Ammon's horn (tissue), 1 donor: ENCODE results near the gene MARK2.

Experiments used
- DNase-seq: peaks from one replicate; pipeline ENCODE4 v3.0.0-alpha.2; 2016; ENCODE audit warnings: low spot score

Gene MARK2

DNA sequence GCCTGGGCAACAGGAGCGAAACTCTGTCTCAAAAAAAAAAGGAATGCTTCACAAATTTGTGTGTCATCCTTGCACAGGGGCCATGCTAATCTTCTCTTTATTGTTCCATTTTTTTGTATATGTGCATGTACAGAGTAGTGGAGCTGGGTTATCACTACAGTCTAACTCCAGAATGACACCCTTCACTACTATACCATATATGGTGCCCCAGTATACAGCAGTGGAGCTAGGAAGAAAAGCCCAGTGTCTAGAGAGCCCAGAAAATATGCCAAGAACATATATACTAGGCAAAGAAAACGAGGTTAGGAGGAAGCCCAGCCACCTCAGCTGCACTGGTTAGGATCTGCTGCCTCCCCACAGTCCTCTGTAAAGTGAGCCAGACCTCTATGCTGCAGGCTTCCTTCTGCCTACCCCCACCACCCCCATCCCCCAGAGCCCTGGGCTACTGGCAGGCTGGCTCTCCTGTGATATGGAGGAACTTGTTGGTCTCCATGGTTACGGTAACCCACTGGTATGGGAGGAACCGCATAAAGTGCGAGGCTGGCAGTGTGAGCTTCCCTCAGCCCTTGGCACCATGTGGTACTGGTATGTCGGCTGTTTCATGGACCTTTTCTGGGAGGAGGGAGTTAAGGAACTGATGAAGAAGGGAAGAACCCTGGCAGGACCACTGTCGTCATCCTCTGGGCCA lies 43.8 kb downstream of the MARK2 start:
- peak; percentile 75 for DNase-seq

DNA sequence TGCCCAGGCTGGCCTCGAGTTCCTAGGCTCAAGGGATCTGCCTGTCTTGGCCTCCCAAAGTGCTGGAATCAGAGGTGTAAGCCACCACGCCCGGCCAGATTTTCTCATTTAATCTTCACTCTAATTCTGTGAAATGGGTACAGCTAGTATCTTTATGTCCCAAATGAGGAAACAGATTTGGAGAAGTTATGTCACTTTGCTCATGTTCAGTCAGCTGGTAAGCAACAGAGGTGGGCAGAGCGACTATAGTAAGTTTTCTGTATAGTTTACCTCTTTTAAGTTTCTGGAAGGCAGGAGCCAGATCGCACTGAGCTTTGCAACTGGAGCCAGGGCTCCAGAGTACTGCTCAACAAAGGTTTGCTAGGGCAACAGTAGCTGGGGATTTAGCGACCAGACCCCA lies 44.9 kb downstream of the MARK2 start:
- DNase-seq, result no peak

DNA sequence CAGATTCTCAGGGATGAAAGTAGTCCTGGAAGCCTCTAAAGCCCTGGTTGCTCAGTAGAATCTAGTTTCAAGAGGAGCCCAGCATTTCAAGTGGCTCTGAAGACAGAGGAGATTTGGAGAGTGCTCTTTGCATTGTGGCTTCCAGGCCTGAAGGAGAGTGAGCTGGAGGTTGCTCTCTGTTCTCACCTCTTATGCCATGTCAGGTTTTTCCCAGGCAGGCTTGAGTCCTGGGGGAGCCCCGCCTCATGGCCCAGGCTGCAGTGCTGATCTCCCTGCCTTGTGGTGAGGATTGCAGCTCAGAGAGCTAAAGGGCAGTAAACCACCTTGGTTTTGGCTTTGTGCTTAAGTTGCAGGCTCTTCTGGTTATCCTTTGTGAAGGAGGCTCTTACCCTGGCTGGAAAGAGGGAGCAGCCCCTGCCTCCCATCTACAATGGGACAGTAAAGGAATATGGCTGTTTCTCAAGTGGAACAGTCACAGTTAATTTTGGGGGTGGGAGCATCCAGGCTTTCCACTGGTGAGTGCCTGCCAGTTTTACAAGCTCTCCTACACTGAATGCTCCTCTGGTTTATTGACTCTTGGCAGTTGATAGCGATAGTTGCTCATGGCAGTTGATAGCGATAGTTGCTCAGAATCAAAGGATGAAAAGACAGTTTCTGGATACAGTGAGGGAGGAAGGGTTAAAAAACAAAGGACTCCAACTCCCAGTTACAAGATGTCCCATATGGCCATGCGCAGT lies 45.5 kb downstream of the MARK2 start:
- DNase-seq, result no peak

DNA sequence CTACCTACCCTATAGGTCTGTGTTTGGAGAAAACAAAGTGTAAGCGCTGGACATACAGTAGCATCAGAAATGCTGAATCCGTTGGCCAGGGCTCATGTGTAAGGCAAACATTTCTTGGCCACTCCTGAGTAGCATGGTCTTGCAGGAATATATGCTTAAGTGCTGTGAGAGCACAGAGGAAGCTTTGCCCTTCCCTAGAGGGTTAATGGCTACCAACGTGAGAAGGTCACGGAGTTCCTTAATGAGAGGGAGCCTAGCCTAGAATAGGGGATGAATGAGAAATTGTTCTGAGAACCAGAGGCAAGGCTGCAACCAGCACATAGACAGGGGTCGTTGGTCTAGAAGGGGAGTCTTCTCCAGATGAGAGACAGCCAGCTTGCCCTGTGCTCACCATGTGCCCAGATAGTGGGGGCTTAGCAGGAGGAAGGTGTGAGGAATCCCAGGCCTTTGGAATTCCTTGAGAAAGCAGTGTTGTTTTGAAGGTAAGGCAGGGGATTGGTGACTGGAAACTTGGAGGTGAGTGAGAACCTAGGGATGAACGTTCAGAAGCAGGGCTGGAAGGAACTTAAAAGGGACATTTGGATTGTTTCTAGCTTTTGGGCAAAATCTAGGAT lies 48.6 kb downstream of the MARK2 start:
- DNase-seq, result no peak

DNA sequence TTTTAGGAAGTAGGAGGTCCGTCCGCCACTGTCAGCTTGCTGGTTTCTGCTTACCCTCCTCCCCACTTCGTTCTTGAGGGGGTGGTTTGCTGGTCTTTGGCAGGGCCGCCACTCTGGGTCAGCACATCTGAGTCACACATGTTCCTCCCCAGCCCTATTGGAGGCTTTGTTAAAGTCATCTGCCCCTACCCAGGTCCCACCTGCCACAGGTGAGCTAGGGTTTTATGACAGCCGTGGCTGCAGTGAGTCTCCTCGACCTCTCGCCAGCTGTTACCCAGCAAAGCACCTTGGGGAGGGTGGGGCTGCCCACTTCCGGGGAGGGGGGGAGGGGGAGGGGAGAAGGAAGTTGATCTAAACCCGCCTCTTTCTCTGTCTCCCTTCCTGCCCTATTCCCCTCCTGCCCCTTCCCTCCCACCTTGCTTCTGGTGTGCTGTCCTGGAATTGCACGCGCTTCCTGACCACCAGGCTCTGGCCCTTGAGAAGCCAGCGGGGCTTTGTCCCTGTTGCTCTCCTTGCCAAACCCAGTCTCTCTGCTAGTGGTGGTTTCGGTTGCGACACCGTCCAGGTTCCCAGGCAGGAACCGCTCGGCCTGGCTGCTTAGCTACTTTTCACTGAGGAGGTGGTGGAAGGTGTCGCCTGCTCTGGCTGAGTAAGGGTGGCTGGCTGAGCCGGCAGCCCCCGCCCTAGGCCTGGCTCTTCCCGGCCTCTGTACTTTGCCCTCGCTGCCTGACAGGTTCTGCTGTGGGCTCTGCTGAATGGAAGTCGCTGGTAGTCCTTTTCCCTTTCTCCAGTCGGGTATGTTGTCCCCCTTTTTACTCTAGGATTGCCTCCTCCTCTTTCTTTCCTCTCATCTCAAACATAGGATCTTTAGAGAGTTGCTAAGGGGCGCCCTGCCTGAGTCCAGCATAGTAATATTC lies 49.5 kb downstream of the MARK2 start:
- DNase-seq, result peak; percentile 40

DNA sequence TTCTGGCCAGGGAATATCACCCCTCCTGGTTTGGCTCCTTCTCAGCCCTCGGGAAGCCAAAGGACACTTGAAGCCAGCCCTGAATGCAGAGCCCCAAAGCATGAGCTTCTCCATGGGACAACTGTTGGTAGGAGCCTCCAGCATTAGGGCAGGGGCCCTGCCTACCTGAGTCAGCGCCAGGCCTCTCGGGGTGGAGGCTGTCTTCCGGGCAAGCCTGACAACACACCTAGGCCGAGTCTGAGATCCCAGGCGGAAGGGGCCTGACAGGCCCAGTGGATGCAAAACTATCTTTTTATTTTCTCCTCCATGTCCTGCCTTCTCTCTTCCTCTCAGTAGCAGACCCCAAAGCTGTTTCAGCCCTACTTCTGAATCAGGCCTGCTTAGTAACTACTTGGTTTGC lies 50.4 kb downstream of the MARK2 start:
- no peak for DNase-seq

DNA sequence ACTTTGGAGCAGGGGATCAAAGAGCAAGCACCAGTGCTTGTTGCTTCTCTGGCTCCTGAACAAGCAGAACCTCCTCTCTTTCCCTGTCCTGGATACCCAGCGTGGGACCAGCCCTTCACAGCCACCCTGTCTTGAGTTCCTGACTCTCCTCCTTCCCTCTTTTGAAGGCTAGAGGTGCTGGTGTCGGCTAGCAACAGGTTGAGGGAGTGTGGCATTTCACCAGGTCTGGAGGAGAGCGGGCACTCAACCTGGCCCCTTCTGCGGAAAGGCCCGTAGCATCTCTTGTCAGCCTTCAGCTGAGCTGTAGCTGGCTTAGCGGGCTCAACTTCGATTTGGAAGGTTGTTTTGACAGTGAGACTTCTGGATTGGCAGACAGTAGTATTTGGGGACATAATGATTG lies 51.5 kb downstream of the MARK2 start:
- DNase-seq, result no peak

DNA sequence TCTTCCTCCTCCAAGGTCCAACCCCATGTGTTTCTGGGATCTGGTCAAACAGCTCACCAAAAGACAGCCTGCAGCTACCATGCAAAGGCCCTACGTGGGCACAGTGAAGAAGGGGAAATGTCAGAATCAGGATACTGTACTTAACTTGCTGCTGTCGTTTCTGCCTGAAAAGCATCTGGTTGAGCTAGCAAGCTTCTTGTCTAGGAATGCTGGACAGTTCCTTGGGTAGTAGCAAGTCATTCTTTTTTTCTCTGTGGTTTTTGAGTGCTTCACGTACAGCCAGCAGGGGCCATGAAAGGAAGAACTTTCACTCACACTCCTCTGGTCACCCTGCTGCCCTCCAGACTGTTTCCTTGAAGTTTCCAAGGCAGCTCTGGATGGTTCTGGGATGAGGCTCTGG lies 53.3 kb downstream of the MARK2 start:
- DNase-seq, result no peak

DNA sequence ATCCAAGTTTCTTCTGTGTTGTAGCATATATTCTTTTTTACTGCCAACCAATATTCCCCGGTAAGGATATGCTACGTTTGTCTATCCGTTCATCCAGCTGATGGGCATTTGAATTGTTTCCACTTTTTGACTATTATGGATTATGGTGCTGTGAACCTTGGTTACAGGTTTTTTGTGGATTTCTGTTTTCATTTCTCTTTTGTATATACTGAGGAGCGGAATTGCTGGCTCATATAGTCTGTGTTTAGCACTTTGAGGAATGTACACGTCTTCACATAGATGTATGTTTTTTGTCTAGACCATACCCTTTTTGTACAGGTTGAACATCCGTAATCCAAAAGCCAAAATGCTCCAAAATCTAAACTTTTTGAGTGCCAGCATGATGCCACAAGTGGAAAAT lies 54.4 kb downstream of the MARK2 start:
- no peak for DNase-seq

DNA sequence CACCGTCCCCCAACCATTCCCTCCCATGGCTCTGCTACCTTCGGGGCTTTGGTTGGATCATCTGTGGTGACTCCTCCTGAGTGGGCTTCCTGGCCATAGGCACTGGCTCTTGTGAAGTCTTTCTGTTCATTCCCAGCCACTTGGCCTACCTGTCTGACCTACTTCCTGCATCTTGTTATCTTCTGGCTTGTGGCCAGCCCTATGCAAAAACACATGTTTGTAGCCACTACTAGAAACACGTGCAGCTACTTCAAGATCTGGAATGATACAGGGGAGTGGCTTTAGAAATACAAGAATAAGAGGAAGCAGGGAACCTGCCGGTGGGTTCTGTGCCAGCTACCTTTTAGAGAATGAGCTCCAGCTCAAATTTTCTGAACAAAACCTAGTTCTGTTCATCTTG lies 57.2 kb downstream of the MARK2 start:
- DNase-seq, result no peak

DNA sequence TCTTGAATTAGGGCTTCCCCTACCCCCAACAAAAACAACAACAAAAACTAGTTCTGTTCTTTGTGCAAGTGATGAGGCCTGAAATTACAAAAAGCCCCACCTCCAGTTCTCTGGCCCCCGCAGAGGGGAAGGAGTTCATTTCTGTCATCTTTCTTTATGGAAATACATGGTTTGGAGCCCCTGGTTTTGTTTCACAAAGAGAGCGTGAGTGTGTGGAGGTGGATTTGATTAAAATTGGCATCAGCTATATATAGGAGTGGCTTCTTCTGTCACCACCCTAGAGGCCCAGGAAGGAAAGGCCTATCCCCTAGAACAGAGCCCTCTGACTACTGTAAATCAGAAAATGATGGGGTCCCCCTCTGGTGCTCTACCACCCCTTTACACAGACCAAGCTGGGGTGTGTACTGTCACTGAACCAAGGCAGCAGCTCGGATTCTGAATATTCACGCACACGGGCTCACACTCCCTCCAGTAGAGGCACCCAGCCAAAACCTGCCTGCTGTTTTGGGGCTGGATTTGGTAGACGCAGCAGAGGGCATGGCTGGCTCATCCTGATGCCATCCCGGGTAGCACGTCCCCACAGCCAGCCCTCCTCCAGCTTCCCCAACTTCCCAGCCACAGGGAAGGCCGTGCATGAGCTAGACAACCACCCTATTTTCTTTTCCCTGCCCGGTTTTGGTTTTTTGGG lies 58.7 kb downstream of the MARK2 start:
- DNase-seq, result peak; percentile 49

DNA sequence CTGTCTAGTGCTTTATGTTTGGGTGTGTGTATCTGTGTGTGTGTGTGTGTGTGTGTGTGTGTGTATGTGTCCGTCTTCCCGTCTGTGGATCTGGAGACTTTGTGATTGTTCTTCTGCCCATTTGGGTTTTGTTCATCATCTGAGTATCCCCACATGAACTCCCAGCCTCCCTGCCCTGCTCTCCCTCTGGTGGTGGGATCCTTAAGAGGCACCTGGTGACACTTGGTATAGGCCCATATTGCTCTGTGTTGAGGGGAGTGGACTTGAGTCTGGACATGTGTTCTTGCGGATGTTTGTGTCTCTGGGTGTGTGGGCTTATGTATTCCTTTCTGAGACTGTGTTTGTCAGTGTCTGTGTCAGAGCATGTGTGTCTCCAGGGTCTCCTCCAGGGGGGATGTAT lies 62.8 kb downstream of the MARK2 start:
- no peak for DNase-seq

DNA sequence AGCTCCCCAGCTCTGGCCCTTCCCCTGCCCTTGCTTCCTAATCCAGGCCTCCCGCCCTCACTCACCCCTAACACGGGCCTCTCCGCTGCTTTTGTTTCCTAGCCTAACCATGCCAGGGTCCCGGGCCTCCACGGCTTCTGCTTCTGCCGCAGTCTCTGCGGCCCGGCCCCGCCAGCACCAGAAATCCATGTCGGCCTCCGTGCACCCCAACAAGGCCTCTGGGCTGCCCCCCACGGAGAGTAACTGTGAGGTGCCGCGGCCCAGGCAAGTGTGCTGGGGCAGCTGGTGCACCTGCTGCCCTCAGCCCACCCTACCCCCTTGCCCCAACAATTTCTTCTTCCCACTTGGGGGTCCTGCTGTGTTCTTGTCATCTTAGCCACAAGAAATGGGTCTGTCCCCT lies 65.0 kb downstream of the MARK2 start:
- no peak for DNase-seq

DNA sequence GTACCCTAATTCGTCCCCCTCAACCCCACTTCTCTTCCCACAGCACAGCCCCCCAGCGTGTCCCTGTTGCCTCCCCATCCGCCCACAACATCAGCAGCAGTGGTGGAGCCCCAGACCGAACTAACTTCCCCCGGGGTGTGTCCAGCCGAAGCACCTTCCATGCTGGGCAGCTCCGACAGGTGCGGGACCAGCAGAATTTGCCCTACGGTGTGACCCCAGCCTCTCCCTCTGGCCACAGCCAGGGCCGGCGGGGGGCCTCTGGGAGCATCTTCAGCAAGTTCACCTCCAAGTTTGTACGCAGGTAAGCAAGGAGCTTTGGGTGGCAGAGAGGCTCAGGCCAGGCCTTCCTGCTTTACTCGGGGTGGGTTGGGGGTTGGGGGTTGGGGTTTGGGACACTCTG lies 65.8 kb downstream of the MARK2 start:
- no peak for DNase-seq

DNA sequence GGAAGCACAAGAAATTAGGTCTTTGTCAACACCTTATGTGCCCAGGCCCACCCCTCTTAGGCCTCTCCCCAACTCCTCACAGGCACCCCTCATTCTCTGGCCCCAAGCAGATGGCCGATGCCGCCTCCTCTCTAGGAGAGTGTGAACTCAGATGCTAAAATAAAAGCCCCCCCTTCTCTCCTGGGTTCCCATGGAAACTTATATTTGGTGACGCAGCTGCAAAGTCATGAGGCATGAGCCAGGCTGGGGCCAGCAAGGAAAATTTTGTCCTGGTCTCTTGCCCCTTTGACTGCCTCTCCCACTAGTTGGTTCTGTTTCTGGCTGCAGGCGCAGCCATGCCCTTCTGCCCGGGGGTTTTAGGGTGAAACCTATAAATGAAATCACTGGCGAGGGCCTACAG lies 66.3 kb downstream of the MARK2 start:
- peak; percentile 67 for DNase-seq

DNA sequence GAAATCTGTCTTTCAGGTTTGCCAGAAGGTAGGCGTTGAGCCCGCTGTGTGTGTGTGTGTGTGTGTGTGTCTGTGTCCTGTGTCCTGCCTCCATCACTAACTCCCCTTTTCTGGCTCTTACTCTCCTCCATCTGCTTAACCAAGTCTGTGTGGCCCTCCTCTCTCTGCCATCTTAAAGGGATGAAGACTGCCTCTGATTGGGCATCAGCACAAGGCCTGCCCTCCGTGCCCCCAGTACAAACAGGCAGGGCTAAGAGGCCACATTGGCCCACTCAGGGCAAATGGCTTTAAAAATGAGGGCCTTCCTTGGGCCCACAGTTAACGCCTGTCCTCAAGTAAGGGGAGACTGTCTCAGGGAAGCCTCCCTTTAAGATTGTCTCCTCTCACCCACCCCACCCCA lies 67.2 kb downstream of the MARK2 start:
- no peak for DNase-seq

DNA sequence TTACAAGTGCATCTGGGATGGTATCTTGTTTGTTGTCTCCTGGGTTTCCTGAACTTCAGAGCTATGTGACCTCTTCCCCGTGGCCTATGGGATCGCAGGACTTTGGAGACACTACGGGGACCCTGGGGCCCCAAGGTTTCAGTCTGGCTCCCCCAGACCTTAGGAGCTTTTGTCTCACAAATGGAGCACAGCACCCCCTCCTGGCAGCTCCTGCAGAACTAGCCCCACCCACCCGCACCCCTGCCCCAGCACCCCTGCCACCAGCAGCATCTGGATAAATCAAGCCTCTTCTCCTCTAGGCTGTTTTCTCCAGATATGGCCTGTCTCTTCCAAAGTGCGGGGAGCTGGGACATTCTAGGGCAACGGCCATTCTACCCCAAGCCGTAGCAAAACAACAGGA lies 67.7 kb downstream of the MARK2 start:
- no peak for DNase-seq

DNA sequence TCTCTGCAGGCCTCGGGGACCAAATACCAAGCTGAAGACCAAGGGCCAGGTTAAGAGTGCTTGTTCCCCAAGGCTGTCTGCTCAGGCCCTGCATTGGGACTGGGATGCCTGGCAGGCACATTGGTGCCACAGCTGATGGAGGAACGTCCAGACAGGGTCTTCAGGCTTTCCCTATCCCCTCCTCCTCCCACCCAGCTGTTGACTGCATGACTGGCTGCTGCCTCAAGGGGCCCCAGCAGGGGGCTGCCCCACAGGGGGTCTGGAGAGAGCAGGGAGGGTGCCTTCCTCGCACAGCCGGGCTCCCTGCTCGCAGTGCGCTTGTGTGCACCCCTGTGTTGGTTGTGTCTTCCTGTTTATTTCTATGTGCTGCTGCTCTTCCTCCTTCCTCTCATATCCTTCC lies 68.2 kb downstream of the MARK2 start:
- DNase-seq, result no peak

DNA sequence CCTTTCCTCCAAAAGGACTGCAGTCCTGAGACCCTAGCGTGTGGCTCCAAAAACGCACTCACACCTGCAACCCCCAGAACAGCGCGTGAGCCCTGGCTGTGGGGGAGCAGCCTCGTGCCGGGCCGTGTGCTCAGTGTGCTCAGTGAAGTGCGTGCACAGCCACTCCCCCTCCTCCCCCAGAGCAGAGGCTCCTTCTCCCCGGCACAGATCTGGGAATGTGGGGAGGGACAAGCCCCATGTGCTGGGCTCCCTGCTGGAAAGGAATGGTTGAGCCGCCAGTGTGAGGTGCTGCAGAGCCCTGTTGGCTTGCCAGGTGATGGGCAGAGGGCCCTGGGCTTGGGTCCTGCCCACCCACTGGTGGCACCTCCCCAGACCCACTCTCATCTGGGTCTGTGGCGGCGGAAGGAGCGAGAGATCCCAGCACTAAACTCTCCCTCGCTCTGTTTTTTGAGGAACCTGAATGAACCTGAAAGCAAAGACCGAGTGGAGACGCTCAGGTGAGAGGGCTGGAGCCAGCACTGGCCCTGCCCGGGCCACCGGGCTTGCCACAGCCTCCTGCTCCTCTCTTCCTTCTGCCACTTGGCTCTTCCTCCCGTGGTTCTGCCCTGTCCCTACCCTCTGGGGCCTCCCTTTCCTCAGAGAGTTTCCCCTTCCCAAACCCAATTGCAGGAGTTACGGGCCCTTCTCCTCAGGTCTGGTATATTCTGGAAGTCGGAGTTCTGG lies 69.1 kb downstream of the MARK2 start:
- DNase-seq, result peak; percentile 60

DNA sequence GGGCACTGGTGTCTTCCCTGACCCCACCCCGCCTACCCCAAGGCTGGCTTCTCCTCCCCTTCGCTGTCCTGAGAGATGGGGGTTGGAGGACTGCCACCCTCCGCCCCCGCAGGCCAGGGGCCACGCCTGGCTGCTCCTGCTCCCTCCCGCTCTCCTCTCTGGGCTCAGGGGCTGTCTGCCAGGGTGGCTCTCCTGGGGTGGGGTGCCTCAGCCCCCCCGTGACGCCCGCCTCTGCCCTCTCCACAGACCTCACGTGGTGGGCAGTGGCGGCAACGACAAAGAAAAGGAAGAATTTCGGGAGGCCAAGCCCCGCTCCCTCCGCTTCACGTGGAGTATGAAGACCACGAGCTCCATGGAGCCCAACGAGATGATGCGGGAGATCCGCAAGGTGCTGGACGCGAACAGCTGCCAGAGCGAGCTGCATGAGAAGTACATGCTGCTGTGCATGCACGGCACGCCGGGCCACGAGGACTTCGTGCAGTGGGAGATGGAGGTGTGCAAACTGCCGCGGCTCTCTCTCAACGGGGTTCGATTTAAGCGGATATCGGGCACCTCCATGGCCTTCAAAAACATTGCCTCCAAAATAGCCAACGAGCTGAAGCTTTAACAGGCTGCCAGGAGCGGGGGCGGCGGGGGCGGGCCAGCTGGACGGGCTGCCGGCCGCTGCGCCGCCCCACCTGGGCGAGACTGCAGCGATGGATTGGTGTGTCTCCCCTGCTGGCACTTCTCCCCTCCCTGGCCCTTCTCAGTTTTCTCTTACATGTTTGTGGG lies 69.9 kb downstream of the MARK2 start:
- no peak for DNase-seq
